ENCODE data around the gene ARL14EPL.
"Not testable (repeated sequence)": the region's sequence is repeated elsewhere in the genome, so short reads cannot be mapped to it uniquely, and the experiment has no call there.

The ARL14EPL gene

DNA sequence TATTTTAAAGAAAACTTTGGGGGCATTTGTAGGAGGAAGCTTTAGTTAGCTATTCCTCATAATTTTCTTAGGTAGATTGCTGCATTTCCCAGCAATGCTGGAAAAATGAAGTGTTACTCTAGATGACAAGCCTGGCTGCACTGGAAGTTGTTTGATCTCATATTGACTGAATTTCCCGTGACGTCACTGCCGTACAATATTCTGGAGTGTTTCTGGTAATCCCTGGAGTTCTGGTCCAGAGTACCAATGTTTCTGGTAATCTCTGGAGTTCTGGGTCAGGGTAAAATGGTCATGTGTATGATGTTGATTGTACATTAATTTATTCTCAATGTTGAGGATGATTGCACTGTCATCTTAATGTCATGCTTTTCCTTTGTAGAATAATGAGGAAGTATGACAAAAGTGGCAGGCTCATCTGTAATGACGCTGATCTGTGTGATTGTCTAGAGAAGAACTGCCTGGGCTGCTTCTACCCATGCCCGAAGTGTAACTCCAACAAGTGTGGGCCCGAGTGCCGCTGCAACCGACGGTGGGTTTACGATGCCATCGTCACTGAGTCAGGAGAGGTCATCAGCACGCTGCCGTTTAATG, 26.2 kb downstream of the ARL14EPL start:
- DNase-seq, result no peak

DNA sequence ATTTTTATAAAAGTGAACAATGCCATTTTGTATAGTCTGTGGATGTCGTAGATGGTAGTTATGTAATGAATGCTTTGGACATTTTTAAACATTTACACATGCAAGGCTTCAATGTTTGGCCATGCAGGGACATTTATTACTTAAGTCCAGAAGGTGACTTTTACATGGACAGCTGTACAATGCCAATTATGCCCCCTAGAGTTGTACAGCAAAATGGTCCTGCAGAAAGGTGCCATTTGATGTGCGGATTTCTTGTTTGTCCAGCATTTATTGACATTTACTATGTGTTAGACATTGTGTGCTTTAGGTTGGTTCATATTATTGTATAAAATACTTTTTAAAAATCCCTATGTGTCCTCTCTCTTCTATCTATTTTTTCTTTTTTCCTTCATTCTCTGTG, 30.1 kb downstream of the ARL14EPL start:
- DNase-seq, result no peak

- no peak for DNase-seq
These were observed 31.7 kb downstream of the ARL14EPL start for GRCh38 chr5:116063950-116064349.

DNA sequence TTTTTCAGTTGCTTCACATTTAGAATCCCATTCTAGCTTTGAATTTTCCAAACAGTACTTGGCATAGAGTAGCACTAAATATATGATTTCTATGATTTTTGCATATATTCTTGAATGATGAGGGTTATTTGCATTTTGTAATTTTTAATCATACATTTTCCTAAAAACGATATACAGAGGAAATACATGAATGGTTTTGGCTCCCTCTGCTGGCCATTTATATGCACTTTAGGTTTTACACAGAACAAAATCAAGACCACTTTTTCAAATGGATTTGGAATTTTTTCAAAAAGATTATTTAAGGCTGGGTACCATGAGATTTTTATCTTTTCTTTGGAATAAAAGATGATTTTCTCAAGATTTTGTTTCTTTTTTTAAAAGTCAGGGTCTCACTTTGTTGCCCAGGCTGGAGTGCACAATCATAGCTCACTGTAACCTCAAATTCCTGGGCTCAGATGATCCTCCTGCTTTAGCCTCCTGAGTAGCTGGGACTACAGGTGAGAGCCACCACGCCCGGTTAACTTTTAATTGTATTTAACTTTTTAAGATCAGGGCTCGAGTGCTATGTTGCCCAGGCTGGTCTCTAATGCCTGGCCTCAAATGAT, 35.9 kb downstream of the ARL14EPL start:
- peak; percentile 4 to 10 for DNase-seq

GRCh38 chr5:116071211-116071610, 38.9 kb downstream of the ARL14EPL start:
- no peak for DNase-seq

DNA sequence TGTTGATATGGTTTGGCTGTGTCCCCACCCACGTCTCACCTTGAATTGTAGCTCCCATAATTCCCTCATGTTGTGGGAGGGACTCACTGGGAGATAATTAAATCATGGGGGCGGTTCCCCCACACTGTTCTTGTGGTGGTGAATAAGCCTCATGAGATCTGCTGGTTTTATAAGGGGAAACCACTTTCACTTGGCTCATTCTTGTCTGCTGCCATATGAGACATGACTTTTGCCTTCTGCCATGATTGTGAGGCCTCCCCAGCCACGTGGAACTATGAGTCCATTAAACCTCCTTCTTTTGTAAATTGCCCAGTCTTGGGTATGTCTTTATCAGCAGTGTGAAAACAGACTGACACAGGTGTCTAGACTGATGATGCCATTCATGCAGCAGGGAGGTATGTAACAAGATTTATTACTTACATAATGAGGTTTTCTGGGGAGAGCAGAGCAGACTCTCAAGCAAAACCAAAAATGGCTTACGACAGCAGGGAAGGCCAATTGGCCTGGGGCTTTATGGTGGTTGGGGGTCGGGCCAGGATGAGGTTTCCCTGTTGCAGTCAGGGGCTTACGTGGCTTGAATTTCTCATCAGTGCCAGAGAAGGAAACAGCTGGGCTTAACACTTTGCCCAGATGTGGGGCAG, 43.0 kb downstream of the ARL14EPL start:
- no peak for DNase-seq

DNA sequence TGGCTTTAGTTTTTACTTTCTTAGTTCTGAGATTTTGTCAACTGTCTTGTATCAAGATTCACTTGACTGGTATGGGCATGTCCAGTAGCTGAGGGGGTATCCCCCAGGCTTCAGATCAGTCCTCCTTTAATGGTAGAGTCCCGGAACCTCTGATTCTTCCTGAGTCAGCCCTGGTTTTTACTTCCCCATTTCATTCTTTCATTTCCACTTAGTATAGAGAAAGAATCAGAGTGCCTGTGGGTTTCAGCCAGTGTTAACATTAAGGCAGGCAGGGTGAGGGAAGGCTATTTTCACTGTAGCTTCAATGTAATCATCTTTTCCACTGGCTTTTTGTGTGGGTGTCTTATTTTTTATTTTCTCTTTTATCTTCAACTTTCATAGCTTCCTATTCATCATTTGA, 44.2 kb downstream of the ARL14EPL start:
- DNase-seq, result no peak

DNA sequence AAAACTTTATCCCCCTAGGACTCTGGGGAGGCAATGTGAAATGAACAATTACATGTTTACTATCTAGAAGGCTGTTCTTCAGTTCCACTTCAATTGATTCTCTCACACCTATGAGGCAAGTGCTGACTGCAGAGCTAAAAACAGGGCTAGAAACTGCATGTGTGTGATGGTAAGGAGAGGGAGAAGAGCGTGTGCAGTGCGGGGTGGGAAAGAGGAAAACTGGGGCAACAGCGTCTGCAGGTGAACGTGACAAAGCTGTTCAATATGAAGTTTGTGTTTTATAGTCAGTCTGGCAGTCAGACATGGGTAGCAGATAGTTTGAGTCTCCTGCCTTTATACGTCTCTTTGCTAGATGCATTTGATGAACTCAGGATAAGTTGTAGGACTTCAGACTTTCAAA, 45.9 kb downstream of the ARL14EPL start:
- no peak for DNase-seq

DNA sequence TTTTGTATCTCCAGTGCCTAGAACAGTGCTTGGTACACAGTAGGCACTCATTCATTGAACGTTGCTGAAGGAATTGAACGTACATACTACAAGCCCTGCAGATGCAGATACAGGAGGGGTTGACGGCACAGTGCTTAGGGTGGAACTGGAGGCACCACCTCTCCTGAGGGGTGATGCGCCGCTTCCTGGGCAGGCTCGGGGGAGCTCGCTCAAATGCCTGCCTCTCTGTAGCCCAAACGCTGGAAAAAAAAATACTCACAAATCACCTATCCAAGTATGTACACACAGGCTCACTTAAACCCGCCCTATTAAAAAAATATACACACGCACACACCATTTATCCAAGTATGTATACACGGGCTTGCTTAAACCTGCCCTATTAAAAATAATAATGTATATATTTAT, 52.0 kb downstream of the ARL14EPL start:
- peak in 1 of 2 experiments; percentile 10 for DNase-seq

DNA sequence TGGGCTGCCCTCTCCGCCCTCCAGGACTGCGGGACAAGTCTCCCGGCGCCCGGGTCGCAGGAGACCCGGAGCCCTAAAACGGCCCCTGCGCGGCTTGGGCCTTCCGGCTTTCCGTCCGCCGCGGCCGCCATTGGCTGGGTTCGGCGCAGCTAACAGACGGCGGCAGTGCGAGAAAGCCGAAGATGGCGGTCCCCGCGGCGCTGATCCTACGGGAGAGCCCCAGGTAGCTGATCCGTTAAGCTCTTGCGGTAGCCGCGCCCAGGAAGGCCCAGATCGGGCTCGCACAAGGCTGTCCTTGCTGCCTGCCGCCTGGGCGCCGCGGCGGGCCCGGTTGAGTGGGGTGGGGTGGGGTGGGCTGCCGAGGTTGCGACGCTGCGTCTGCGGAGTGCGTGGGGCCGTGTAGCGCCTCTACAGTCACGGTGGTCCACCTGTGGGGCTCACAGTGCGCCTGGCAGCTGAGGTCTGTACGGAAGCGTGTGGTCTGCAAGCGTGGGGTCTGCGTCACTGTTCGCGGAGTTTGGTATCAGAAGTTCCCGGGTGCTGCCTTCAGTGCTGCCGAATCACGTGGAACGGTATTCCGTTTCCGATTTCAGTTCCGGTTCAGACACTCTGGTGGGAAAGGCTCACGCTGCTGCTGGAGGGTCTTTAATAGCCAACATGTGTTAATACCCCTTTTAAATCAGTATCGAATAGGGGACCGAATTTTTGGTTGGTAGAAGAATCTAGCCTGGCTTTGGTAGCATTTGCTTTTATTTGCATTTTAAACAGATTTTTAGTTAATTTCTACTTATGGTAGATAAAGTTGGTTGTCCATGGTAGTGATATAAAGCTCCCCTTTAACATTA, 52.8 kb downstream of the ARL14EPL start, which contains the start of gene COMMD10:
Gene COMMD10, plus strand, starts transcription at position 155 of the 845 bp plus-strand sequence.
- peak; percentile 66 to 80 for DNase-seq

- not testable (repeated sequence) for DNase-seq
These were observed 54.0 kb downstream of the ARL14EPL start for GRCh38 chr5:116086309-116086708.

GRCh38 chr5:116088062-116088461, 55.8 kb downstream of the ARL14EPL start:
- DNase-seq, result no peak

GRCh38 chr5:116090302-116090701, 58.0 kb downstream of the ARL14EPL start:
- DNase-seq, result no peak

DNA sequence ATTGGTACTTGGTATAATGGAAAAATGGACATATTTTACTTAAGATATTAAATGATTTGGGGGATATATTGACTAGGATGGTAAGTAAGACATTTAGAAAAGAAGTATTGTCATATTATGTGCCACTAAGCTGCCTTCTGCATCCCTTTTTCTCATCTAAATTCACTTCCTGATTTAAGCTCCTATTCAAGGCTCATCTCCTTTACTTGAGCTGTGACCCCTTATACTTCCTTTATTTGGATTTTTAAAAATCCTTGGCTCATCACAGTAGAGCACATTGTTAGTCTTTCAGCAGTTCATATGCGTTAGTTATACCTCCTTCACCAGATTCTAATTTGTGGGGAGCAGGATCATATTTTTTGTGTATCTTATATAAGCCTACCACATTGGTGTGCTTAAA, 59.1 kb downstream of the ARL14EPL start:
- no peak for DNase-seq

DNA sequence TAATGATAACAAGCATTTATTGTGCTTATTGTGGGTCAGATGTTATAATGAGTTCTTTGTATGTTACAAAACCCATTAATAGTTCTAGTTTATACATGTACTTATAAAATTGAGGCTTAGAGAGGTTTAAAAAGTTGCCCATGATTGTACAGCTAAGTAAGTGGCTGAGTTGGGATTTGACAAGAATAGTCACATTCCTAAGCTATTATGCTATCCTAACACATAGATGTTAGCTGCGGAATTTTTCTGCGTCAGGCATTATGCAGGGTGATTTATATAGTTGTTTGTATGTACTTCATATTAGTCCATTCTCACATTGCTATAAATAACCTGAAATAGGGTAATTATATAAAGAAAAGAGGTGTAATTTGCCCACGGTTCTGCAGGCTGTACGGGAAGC, 65.0 kb downstream of the ARL14EPL start:
- DNase-seq, result no peak

DNA sequence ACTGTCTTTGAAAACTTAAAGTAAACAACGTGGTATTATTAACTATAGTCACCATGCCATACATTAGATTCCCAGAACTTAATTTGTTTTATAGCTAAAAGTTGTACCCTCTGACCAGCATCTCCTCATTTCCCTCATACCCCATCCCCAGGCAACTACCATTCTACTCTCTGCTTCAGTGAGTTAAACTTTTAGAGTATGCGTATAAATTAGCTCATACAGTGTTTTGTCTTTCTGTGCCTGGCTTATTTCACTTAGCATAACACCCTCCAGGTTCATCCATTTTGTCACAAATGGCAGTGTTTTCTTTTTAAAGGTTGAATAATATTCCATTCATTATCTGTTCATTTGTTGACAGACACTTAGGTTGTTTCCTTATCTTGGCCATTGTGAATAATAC, 66.7 kb downstream of the ARL14EPL start:
- no peak for DNase-seq

- DNase-seq, result not testable (repeated sequence)
These were observed 72.7 kb downstream of the ARL14EPL start for GRCh38 chr5:116104941-116105340.

All from SHP77 (cell line).